NCI-H2029 (cell line): ENCODE measurements around the gene TEKT3.

Source experiments
- DNase-seq: peaks from one replicate; lab custom pipeline; 2025; lab: John Stamatoyannopoulos, UW

The TEKT3 gene

GRCh38 chr17:15291674-15292361 lies 49.6 kb downstream of the TEKT3 start:
- no peak for DNase-seq

DNA sequence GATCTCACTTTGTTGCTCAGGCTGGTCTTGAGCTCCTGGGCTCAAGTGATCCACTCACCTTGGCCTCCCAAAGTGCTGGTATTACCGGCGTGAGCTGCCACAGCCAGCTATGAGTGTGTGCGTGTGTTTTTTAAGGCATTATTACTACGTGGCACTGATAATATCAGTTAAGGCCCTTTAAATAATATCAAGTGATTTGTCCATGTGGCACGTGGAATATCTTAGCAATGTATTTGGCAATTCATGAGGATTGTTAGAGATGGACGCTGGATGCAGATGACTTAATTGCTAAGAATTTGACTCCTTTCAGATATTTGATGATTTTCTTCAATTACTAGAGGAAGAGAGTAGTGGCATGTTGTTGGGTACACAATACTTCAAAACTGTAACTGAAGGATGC lies 50.8 kb downstream of the TEKT3 start:
- DNase-seq: no peak

- no peak for DNase-seq
These were observed 51.9 kb downstream of the TEKT3 start for GRCh38 chr17:15289285-15290183.

DNA sequence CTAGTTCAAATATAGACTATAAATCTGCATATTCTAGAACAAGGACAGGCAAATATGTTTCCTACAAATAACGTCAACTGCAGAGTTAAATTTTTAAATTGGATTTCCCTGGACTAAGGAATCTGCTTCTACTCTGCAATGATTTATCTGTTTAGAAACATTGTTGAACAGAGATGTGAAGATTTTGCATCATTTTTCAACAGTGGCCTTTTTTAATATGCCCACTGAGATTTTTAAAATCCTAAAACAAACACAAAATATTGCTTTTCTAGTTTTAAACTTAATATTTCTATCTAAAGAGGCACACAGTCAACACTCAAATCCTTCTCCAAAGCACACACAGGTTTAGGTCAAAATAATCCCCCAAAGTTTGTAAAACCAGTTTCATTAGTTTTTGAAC lies 52.5 kb downstream of the TEKT3 start:
- DNase-seq: no peak

DNA sequence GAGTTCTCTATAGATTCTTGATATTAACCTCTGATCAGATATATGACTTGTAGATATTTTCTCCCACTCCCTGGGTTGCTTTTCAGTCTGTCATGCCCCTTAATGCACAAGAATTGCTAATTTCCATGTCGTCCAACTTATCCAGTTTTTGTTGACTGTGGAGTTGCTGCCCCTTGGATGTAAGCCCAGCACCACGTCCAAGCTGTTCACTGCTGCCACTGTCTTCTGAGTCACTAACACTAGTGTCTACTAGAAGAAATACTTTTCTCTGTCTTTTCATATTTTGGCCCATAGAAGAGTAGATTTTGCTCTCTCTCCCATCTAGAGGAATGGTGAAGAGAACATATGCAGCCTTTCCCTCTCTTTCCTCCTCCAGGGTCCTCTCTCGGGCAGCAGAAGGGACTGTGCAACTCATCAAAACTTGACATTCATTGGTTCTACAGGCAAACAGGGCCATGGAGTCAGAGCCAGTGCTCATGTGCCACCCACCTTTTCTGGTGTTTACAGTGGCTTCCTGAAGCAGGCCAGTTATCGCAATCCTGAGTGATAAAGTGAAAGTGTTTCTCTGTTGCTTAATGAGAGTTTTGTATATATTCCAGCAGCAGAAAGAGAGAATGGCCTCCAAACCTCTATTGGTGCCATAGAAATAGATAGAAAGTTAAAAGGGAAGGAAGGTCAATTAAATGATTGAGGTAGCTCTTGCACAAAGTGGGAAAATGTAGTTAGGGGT lies 53.7 kb downstream of the TEKT3 start:
- no peak for DNase-seq

DNA sequence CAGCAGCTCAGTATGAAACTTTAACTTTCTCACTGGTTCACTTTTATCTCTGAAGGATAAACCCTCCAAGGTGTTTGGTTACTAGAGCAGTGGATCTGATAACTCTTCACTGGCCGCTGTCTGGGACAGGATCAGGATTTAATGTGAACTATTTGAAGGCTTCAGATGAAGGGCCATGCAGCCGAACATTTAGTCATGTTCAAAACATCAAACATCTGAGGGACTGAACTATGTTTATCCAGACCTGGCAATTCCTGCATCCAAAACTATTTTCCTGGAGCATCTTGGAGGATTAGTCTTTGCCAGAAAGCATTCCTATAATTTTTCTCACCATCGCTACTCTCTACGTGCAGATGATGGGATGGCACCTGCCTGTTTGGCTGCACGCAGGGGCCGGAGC lies 55.9 kb downstream of the TEKT3 start:
- DNase-seq: no peak

DNA sequence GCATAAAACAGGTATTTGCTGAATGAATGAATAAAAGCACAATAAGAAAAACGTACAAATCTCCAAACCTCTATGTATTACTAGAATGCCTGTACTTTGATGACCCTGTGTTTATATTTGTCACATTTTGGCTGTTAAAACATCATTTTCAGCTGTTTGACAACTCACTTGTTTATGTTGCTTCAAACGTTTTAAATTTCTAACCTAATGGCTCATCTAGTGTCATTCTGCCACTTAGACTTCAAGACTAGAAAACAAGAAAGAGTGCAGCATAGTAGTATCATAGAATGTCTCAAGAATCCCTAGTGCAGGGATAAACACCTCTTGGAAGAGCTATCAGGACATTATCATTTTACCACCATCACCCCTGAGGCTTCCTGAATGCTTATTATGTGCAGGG lies 56.9 kb downstream of the TEKT3 start:
- no peak for DNase-seq

- no peak for DNase-seq
These were observed 57.3 kb downstream of the TEKT3 start for GRCh38 chr17:15284107-15284506.

- no peak for DNase-seq
These were observed 59.5 kb downstream of the TEKT3 start for GRCh38 chr17:15281909-15282308.

DNA sequence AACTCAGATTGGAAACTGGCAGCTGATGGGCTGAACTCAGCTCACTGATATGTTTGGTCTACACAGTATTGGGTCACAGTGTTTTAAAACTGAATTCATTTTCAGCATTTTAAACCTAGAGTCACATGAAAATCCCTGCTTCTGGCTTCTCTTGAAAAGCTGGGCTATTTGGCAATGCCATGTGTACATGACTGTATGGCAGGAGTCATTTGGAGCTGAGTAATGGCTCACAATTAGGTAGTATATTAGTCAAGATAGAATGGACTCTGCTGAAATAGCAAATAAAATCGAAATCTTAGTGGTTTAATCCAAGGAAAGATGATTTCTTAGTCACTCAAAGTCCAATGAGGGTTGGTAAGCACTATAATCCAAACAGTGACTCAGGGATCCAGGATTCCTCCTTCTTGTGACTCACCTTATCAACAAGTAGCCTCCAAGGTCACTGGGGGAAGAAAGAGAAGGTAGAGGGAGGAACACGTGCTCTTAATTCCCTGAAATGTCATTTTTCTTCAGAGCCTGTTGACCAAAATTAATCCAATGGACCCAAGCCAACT lies 62.4 kb downstream of the TEKT3 start:
- DNase-seq: no peak

DNA sequence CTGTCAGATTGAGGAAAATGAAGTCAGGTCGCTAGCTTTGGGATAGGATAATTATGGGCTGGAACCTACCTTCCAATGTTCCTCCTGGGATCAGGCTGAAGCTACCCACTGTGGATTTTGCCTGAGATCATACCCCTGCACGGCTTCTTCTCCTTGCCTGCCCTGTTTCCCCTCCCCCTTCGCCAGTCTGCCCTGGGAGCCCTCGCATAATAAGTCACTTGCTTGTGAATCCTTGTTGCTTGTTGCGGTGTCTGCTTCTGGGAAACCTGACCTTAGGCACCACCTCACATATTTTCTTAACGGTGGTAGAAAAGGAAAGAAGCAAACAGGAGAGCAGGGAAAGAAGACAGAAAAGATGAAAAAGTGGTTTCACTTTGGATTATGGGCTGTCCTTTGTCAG lies 63.0 kb downstream of the TEKT3 start:
- DNase-seq: no peak

DNA sequence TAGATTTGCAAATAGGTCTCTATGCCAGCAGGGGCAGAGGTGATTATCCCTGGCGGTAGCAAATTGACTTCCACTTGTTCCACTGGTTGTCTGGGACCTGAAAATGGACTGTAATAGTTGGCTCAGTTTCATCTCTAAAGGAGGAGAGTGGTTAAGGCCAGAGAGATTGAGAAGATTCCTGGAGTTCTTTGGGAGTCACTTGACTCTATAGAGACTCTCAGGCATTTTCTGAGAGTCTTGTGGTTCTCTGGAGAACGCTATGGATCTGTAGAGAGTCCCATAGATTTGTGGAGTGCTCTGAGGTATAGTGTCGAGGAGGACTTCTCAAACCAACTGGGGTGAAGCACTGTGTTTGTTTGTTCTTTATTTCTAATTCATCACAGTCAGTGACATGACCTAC lies 67.4 kb downstream of the TEKT3 start:
- no peak for DNase-seq

DNA sequence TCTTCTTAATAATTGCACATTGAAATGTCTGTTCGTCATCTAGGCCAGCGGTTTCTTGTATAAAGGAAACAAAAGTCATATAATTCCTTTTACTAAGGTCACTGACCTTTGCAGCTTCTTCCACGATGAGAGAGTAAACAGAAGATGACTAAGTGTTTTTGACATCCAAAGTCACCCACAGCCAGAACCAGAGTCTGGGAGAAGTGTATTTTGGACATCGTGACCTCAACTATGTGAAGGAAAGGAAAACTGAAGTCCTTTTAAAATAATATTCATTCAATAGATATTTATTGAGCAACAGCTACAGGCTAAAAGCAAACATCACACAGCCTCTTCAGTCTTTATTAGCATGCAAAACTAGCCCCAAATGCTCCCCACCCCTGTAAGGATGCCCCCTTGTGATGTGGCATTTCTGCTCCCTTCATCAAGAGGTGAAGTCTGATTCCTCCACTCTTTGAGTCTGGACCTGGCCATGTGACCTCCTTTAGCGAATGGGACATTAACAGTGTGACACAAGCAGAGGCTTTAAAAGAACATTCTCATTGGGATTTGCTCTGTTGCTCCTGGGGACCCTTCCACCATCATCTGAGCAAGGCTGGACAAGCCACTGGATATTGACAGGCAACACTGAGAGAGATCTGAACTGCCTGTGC lies 68.1 kb downstream of the TEKT3 start:
- DNase-seq: no peak

DNA sequence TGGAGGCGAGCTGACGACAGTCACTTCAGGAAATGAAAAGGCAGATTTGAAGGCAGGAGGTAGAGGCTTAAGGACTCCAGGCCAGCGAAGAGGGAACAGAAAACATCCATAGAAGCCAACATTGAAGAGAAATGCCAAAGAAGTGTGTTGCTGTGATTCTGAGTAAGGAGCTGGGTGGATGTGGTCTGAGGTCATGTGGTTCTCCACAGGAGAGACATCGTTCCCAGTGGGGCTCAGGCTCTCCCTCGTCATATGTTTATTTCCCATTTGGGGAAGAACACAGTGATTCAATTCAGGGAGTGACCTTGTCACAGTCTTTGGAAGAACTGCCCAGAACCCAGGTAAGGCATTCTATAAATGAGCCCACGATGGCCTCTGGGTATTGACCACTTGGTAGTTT lies 69.7 kb downstream of the TEKT3 start:
- no peak for DNase-seq

DNA sequence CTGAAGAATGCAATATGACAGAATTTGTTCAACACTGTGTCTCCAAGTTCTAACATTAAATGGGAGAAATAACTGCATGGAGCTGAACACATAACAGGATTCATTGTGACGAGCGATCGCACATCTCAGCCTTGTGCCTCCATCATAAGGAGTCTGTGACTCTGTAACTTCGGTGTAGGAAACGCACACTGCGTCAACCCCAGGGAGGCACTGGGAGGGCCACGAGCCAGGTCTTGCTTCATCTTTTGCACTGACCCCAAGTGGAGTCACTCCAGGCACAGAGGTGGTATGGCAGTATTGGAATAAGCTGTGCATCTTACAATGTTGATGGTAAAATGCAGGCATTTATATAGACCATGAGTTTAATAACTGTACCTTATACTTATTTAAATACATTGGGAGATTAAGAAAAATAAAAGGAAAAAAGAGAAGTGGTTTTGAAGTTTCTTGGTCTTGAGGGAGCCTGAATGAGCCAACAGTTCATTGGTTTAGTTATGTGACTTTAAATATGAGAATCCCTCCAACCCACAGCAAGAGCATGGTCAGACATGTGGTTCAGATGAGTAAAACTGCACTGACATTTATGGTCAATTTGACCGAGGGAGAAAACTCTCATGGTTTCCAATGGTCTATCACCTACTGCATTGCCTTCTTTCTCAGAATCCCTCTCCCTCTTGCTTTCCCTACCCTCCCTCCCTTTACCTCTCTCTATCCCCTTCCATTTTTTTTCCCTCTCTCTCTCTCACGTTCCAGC lies 70.6 kb downstream of the TEKT3 start:
- no peak for DNase-seq

- DNase-seq: no peak
These were observed 71.7 kb downstream of the TEKT3 start for GRCh38 chr17:15269780-15270089.

- no peak for DNase-seq
These were observed 72.2 kb downstream of the TEKT3 start for GRCh38 chr17:15269087-15269779.

DNA sequence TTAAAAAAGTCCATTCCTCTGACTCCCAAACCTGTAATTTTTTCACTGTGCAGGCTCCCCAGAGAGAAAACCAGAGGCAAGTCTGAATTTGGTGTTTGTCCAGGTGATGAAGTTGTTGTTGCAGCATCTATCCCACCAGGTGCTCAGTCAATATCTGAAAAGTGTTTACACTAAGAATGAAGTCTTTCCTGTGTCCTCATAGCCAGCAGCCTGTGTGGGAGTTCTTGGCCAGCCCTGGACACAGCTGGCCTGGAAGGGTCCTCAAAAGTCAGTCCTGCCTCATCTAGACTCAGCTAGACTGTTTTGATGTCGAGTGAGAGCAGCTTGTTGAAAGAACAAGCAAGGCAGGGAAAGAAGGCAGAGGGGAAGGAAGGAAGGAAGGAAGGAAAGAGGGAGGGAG lies 72.9 kb downstream of the TEKT3 start:
- no peak for DNase-seq

- no peak for DNase-seq
These were observed 73.4 kb downstream of the TEKT3 start for GRCh38 chr17:15267996-15268395.

DNA sequence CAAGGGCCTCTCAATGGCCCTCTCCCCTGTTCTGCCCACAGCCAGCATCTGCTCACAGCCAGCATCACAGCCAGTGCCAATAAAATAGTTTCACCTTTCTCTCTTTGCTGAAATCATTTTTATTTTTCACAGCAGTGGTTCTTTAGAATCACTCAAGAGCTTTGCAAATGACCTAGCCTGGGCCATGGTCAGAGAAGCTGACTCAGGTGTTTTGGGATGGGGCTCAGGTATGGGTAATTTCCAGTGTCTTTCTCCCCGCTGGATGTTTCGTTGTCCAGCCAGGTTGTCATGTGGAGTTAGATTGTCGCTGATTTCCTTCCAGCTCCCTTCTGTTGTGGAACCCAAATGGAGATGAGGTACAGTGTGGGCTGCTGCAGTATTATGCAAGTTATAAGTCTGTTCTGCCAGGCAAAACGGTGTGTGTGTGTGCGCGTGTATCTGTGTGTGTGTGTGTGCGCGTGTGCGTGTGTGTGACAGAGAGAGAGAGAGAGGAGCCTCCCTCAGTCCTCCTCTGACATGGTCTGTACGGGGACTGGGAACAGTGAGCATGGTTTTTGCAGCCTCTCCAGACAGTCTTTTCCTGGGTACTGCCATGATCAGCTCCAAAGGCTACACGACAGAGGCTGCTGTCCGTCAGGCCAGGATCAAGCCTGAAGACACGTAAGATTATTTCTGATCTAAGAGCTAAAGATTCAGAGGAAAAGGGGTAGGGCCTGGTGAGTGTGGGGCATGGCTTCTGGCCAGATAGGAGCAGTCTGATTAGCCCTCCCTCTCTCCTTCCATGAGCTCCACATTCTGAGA lies 74.9 kb downstream of the TEKT3 start:
- no peak for DNase-seq
